Measurements from ENCODE around the gene CLSTN3. TPM values are rescaled to one million over a fixed set of nuclear protein-coding genes. Genes with fewer than 3 reads are reported as not detected.

CLSTN3 gene
- total and polyA plus RNA-seq, 10 of the 15 experiments (the other 5 are each of a cell fraction or from before 2014, with no cell fraction given) = 0.09 to 35.9 (median 11.3) TPM

DNA sequence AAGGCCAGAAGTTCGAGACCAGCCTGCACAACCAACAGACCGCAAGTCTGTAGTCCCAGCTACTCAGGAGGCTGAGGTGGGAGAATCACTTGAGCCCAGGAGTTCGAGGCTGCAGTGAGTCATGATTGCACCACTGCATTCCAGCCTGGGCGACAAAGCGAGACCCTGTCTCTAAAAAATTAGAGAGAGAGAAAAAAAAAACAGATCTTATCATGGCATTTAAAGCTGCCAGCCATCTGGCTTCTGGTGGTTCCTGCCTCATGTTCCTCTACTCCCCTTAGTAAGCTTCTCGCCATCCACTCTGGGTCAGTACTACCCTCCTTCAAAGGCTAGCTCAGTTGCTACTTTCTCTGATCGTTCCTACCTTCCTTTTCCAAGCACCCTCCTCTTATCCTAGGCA, 16.1 kb downstream of the CLSTN3 start (continued):
- TF ChIP-seq, protein P1, sequence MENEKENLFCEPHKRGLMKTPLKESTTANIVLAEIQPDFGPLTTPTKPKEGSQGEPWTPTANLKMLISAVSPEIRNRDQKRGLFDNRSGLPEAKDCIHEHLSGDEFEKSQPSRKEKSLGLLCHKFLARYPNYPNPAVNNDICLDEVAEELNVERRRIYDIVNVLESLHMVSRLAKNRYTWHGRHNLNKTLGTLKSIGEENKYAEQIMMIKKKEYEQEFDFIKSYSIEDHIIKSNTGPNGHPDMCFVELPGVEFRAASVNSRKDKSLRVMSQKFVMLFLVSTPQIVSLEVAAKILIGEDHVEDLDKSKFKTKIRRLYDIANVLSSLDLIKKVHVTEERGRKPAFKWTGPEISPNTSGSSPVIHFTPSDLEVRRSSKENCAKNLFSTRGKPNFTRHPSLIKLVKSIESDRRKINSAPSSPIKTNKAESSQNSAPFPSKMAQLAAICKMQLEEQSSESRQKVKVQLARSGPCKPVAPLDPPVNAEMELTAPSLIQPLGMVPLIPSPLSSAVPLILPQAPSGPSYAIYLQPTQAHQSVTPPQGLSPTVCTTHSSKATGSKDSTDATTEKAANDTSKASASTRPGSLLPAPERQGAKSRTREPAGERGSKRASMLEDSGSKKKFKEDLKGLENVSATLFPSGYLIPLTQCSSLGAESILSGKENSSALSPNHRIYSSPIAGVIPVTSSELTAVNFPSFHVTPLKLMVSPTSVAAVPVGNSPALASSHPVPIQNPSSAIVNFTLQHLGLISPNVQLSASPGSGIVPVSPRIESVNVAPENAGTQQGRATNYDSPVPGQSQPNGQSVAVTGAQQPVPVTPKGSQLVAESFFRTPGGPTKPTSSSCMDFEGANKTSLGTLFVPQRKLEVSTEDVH (IDR thresholded peaks at IDR 0.05; ENCODE audit: low read depth, partially characterized antibody) = no peak
- TF ChIP-seq RUNX3 (IDR thresholded peaks at IDR 0.05; ENCODE audit: low read length) (no peak), RB1 (IDR thresholded peaks at IDR 0.05; ENCODE audit: borderline replicate concordance) (no peak), EGR1 (IDR thresholded peaks at IDR 0.05; ENCODE audit: borderline replicate concordance in 1 of 2, low read depth in 2 of 2, low read length in 2 of 2) (no peak), POU2F2 (IDR thresholded peaks at IDR 0.05; ENCODE audit: borderline replicate concordance, low read depth, low read length) (no peak), TARDBP (IDR thresholded peaks at IDR 0.05; ENCODE audit: borderline replicate concordance) (no peak), SRF (IDR thresholded peaks at IDR 0.05; ENCODE audit: low read depth in 2 of 2, low read length in 2 of 2) (no peak), CHD4 (IDR thresholded peaks at IDR 0.05) (no peak)
- TF ChIP-seq, protein P2, sequence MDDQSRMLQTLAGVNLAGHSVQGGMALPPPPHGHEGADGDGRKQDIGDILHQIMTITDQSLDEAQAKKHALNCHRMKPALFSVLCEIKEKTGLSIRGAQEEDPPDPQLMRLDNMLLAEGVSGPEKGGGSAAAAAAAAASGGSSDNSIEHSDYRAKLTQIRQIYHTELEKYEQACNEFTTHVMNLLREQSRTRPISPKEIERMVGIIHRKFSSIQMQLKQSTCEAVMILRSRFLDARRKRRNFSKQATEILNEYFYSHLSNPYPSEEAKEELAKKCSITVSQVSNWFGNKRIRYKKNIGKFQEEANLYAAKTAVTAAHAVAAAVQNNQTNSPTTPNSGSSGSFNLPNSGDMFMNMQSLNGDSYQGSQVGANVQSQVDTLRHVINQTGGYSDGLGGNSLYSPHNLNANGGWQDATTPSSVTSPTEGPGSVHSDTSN (IDR thresholded peaks at IDR 0.05; ENCODE audit: insufficient replicate concordance, low read depth, low read length) = no peak

DNA sequence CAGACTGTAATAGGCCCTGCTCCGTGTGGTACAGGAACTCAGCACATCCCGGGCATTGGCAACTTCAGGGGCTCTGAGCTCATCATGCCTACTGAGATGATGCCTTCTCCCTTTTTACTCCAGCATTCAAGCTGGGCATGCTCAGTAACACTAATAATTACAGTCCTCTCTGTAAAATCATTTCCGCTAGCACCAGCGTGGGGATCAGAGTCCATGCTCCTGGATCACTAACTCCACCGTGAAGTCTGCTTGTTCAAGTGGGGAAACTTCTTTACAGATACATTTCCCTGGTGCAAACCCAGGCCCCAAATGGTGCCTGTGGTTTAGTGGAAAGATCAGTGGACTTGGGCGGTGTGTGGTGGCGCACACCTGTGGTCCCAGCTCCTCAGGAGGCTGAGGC, 16.7 kb downstream of the CLSTN3 start:
- Histone ChIP-seq H3K27me3 (replicated peaks in 1 of 2; ENCODE audit: control insufficient read depth in 2 of 2, insufficient read depth in 2 of 2, low read length in 1 of 2) (no peaks in the 10 kb centered on the region), H3K27ac (ENCODE audit: control insufficient read depth, insufficient read depth) (no peak overlapping the region), H3K36me3 (ENCODE audit: control insufficient read depth in 2 of 2, insufficient read depth in 2 of 2, low read length in 1 of 2) (peaks cover 11 to 22% of the 10 kb centered on the region in 2 experiments), H3K9ac (ENCODE audit: control insufficient read depth, insufficient read depth, low read length) (no peak overlapping the region), H3K4me1 (ENCODE audit: control insufficient read depth, insufficient read depth, low read length) (no peaks in the 10 kb centered on the region), H3K4me3 (no peak overlapping the region), H3K4me2 (ENCODE audit: control insufficient read depth, insufficient read depth) (no peak overlapping the region), H3K79me2 (ENCODE audit: control insufficient read depth, insufficient read depth, low read length) (no peaks in the 10 kb centered on the region), H4K20me1 (ENCODE audit: control insufficient read depth, insufficient read depth) (no peaks in the 10 kb centered on the region; the same call in 1 of the 2 replicates), H3K9me3 (replicated peaks; ENCODE audit: control insufficient read depth, insufficient read depth, low read length) (no peaks in the 10 kb centered on the region), H2AFZ (ENCODE audit: control insufficient read depth, low read depth, low read length) (no peak overlapping the region)
- POLR2A ChIA-PET = no interaction called here
- no peak for FAIRE-seq
- no TSS peak for BruUV-seq (replicated peaks)
- ATAC-seq = no peak
- WGBS (ENCODE audit: insufficient coverage, insufficient replicate concordance, low lambda C conversion rate, missing lambda C conversion rate) = 93% methylated on average over 7 of the region's 7 CpGs
- CTCF ChIA-PET = interaction anchor here (1.0 to 6.1 kb wide), 5 partner anchors 13 to 53 kb away, joined by 3 to 44 read pairs (median 7); partner anchors contain the start of gene C1RL
- RAD21 ChIA-PET (ENCODE audit: unreplicated experiment) = no interaction called here
- SMC1A ChIA-PET (ENCODE audit: uncharacterized antibody, unreplicated experiment) = no interaction called here
- intact Hi-C loops (cut with micrococcal nuclease; ENCODE audit: unreplicated experiment) = no loop called here
- in situ Hi-C loops (cut with MboI) = no loop called here
- no peak for DNase-seq (ENCODE audit: low read depth, low spot score)
- TF ChIP-seq YY1 (IDR thresholded peaks at IDR 0.05; ENCODE audit: low read depth, low read length) = no peak
- TF ChIP-seq, protein P3, sequence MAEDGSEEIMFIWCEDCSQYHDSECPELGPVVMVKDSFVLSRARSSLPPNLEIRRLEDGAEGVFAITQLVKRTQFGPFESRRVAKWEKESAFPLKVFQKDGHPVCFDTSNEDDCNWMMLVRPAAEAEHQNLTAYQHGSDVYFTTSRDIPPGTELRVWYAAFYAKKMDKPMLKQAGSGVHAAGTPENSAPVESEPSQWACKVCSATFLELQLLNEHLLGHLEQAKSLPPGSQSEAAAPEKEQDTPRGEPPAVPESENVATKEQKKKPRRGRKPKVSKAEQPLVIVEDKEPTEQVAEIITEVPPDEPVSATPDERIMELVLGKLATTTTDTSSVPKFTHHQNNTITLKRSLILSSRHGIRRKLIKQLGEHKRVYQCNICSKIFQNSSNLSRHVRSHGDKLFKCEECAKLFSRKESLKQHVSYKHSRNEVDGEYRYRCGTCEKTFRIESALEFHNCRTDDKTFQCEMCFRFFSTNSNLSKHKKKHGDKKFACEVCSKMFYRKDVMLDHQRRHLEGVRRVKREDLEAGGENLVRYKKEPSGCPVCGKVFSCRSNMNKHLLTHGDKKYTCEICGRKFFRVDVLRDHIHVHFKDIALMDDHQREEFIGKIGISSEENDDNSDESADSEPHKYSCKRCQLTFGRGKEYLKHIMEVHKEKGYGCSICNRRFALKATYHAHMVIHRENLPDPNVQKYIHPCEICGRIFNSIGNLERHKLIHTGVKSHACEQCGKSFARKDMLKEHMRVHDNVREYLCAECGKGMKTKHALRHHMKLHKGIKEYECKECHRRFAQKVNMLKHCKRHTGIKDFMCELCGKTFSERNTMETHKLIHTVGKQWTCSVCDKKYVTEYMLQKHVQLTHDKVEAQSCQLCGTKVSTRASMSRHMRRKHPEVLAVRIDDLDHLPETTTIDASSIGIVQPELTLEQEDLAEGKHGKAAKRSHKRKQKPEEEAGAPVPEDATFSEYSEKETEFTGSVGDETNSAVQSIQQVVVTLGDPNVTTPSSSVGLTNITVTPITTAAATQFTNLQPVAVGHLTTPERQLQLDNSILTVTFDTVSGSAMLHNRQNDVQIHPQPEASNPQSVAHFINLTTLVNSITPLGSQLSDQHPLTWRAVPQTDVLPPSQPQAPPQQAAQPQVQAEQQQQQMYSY (CRISPR knock-in tag; IDR thresholded peaks at IDR 0.05) = no peak
- no peak for TF ChIP-seq ATF7 (IDR thresholded peaks at IDR 0.05; ENCODE audit: low read depth)
- TF ChIP-seq FOS (IDR thresholded peaks at IDR 0.05; ENCODE audit: borderline replicate concordance, extremely low read depth, insufficient read length) = no peak
- no peak for TF ChIP-seq MEF2A (IDR thresholded peaks at IDR 0.05; ENCODE audit: insufficient read depth, low read depth, low read length)
- no peak for TF ChIP-seq RFX5 (IDR thresholded peaks at IDR 0.05; ENCODE audit: low read depth, low read length)
- no peak for TF ChIP-seq IKZF1 (conservative IDR thresholded peaks at IDR 0.05)
- no peak for TF ChIP-seq SP1 (IDR thresholded peaks at IDR 0.05; ENCODE audit: low read depth, low read length)
- no peak for TF ChIP-seq STAT3 (IDR thresholded peaks at IDR 0.05; ENCODE audit: low read depth, low read length)
